C4-2B (cell line): ENCODE results near the gene XKRX.

ENCODE experiments used
- H3K27ac ChIP-seq: fragments of 450-650 bp; 2 replicates; pipeline ENCODE4 v1.5.1; 2017
- ZFX ChIP-seq: fragments of 450-650 bp; IDR thresholded peaks from 2 replicates; pipeline ENCODE4 v1.6.1; 2017
- TF ChIP-seq, protein P1 (sequence below): fragments of 450-650 bp; conservative IDR thresholded peaks from 2 replicates; pipeline ENCODE4 v1.5.1; 2017; ENCODE audit warnings: mild to moderate bottlenecking

The XKRX gene

DNA sequence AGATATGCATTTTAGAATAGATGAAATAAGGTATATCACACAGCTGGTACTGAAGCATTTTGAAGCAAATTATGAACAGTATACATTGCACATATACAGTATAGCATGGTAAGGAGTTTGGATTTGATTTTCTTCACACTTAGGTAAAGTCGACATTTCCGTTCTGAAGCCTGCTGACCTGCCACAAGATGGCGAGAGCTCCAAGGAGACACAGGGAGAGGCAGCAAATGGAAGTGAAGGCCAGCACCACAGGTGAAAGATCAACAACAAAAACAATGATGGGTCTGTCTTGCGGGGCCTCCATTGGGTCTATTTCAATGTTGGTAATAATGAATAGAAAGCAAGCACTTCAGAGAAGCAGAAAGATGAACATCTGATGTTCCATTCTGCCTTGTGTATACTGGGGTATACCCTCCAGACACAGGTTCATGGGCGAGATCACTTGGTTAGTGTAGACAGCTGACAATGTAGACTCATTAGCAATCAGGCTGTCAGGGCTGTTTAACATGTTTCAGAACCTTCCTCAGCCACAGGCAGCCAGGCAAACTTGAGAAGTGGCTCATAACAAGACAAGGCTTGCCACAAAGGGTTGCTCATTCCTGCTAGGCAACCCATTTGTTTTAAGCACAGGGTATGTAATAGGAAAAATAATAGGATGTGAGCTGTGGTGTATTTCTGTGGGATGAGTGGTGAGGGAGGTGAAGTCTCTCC is 33.2 kb downstream of the XKRX start:
- H3K27ac ChIP-seq: no peak overlapping the region
- TF ChIP-seq ZFX: no peak
- TF ChIP-seq, protein P1, sequence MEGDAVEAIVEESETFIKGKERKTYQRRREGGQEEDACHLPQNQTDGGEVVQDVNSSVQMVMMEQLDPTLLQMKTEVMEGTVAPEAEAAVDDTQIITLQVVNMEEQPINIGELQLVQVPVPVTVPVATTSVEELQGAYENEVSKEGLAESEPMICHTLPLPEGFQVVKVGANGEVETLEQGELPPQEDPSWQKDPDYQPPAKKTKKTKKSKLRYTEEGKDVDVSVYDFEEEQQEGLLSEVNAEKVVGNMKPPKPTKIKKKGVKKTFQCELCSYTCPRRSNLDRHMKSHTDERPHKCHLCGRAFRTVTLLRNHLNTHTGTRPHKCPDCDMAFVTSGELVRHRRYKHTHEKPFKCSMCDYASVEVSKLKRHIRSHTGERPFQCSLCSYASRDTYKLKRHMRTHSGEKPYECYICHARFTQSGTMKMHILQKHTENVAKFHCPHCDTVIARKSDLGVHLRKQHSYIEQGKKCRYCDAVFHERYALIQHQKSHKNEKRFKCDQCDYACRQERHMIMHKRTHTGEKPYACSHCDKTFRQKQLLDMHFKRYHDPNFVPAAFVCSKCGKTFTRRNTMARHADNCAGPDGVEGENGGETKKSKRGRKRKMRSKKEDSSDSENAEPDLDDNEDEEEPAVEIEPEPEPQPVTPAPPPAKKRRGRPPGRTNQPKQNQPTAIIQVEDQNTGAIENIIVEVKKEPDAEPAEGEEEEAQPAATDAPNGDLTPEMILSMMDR: peak; percentile 50

GRCh38 chrX:100883654-100884053 is 45.1 kb downstream of the XKRX start:
- TF ChIP-seq, protein P1: no peak
- no peak for TF ChIP-seq ZFX
- H3K27ac ChIP-seq: peak overlapping the region; percentile 47

DNA sequence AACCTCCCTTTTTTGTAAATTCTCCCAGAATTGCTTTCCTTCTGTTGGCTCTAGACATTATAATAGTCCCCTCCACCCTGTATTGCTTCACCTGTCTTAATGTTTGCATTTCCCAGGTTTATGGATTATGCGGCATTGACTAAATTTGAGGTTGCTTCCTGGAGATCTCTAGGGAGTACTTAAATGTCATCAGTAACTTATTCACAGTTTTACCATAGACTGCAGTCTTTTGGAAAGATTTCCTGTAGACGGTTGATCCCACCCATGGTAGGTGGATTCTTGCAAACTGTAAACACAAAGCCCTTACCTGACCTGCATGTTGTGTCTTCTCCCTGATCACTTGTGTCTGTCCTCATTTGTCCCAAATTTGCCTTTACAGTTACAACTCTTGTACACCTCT is 48.3 kb downstream of the XKRX start:
- TF ChIP-seq, protein P1: no peak

DNA sequence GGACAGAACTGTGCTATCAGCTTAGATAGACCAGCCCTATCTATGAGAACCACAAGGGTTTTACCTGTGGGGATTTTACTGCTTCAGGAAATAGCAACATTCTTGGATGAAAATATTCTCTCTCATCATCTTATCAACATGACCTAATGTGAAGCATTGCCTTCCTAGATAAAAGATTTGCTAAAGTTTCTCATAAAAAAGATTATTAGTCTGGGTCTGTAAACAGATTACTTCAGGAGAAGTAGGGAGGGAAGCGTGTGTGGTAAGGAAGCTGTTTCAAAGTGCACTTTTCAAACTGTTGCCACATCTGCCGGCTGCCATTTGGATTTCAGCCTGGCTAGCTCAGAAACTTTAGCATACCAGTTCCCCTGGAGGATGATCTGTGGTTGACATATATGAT is 54.4 kb downstream of the XKRX start, which contains the start of gene NOX1:
TSS of gene NOX1 (minus strand) at position 35 of the 400 bp plus-strand sequence. CDS start 220 bp downstream, outside the sequence.
- H3K27ac ChIP-seq: no peak within 1 kb of the TSS
- no peak for TF ChIP-seq ZFX
- TF ChIP-seq, protein P1: no peak

More for the DNA sequence above, 48.3 kb downstream of the XKRX start:
- no peak overlapping the region for H3K27ac ChIP-seq

GRCh38 chrX:100871594-100872560 is 56.8 kb downstream of the XKRX start:
- H3K27ac ChIP-seq: no peak overlapping the region
- TF ChIP-seq, protein P1: no peak
- no peak for TF ChIP-seq ZFX

DNA sequence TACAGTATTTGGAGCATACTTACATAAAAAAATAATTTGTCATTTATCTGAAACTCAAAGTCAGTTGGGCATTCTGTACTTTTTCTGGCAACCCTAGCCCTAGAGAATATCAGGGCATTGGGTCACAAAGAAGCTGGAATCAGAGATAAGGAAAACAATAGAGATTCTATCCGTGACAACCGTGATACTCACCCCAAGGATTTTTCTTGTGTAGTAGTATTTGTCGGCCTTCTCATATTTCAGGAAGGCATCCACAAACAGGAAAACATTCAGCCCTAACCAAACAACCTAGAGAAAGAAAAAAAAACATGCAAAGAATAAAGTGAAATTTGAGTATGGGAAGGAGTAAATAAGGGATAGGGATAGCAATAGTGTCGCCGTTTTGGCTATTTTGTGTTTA is 58.2 kb downstream of the XKRX start:
- H3K27ac ChIP-seq: no peak overlapping the region
- TF ChIP-seq, protein P1: no peak
- TF ChIP-seq ZFX: no peak

DNA sequence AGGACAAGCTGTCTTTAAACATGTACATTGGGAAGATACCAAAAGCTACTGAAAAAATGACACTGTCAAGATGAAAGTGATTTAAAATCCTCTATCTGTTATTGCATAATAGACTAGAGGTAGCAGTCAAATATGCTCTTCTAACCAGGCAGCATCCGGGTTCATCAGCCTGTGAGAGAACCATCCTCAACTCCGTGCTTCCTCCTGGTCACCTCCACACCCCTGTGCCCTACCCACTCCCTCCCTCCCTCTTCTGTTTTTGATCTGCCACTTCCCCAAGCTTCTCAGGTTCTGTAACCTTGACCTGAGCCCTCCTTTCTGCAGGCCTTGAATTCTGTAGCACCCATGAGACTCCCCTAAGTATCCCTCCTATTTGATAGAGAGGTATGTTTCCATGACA is 60.4 kb downstream of the XKRX start:
- TF ChIP-seq, protein P1: no peak
- no peak for TF ChIP-seq ZFX
- no peak overlapping the region for H3K27ac ChIP-seq
